ENCODE results near the gene SPECC1. TPM values are rescaled to one million over a fixed set of nuclear protein-coding genes. Genes with fewer than 3 reads are reported as not detected.
A peak's percentile ranks its signal among the peaks of the same experiment; 100 is the strongest.

Gene SPECC1
- total RNA-seq, 1 donor from 2014 or later: 82.8 TPM

GRCh38 chr17:20270369-20270768, 261.2 kb downstream of the SPECC1 start:
- no peak for DNase-seq (ENCODE audit: low spot score)

GRCh38 chr17:20271011-20271610, 262.0 kb downstream of the SPECC1 start:
- no peak for DNase-seq (ENCODE audit: low spot score)

DNA sequence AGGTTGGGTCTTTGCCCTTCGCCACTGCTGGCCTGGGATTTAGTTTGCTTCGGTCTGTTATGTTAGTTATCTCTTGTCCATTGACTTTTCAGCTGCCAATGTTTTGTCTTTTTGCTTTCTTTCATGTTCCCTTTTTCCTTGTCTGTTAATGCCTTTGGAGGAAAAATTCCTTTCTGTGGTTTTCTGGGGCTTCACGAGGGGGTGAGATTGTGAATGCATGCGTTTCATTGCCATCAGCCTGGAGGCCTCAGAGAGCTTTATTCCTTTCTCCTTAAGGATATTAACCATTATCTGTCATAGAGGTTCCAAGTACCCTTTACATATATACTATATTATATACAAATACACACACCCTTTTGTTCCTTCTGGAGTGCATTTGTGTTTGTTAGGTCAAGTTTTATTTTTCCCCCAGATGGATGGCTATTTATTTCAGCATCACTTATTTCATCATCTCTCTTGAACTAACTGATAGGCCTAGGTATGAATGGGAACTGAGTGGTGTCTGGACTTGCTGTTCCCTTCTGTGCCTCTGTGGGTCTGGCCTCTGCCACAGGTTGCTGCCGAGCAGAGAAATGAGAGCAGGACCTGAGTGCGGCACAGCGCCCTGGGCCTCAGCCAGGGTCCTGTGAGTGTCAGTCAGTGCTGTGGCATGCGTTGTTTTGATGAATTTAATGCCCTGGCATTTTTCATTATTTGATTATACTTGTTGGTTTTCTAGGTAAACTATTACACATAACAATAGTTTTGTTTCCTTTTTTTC, 264.8 kb downstream of the SPECC1 start:
- DNase-seq (ENCODE audit: low spot score): peak; percentile 30

DNA sequence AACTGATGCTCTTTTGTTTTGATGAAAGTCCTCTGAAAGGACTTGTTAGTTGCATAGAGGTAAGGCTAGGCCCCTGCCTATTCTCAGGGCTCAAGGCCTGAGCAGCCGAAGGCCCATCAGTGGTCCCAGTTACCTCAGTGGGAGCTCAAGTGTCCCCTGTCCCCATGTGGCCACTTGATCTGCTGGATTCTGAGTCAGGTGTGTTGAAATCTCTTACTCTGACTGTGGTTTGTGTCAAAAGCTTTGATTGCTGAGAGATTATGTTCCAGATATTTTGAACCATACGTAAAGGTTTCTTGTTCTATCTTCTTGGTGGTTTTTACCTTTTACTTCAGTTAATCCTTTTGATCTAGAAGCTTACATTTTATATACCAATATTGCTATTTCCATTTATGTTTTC, 266.5 kb downstream of the SPECC1 start:
- no peak for DNase-seq (ENCODE audit: low spot score)

- peak; percentile 74 for DNase-seq (ENCODE audit: low spot score)
These were observed 267.3 kb downstream of the SPECC1 start for GRCh38 chr17:20276421-20276820.

DNA sequence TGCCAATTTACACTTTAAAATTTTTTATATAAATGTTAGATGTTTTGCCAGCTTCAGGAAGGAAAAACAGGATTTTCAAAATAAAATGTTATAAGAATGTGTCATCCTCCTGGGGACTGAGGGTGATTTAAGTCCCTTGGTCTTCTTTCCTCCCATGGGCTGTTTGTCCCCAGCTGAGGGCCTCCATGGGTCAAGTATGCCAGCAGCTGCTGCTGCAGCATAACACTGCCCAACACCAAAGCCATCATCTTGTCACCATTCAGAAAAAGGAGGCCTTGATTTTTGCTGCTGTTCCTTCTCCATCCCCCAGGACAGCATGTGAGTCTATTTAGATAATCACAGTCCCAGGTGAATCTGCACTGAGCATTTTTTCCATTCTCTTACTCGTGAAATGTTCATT, 269.6 kb downstream of the SPECC1 start:
- no peak for DNase-seq (ENCODE audit: low spot score)

- no peak for DNase-seq (ENCODE audit: low spot score)
These were observed 270.5 kb downstream of the SPECC1 start for GRCh38 chr17:20279631-20280030.

DNA sequence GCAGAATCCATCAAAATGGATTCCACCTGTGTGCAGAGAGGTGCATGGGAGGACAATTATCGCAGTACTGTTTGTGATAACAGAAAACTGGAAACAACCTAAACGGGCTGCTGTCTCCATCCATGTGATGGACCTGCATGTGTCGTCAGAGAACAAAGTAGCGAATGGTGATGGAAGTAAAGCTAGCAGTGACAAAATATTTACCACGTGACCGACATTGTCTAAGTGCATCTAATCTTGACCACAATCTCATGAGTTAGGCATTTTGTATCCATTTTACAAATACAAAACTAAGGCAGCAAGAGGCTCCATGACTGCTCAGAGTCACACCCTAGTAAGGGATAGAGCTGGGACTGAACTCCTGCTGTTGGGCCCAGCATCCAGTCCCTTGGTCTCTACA, 270.9 kb downstream of the SPECC1 start:
- DNase-seq (ENCODE audit: low spot score): no peak

- no peak for DNase-seq (ENCODE audit: low spot score)
These were observed 271.7 kb downstream of the SPECC1 start for GRCh38 chr17:20280851-20281250.

DNA sequence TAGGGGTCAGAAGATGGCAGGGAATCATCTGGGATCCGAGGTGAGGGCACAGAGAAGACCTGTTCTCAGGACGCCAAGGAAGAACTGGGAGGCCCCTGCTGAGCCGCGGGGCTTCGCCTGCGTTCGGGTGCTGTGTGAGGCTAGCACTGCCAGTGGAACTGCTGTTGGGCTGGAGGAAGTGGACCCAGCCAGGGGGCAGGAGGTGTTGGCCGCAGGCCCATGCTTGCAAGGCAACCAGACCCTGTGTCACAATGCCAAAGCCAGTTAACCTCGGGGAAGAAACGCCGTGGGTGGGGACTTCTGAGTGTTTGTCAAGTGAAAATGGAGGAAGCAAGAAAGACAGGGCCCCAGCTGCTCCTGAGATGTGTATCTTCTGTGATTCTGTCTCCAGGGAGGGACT, 272.7 kb downstream of the SPECC1 start:
- peak; percentile 16 for DNase-seq (ENCODE audit: low spot score)

- no peak for DNase-seq (ENCODE audit: low spot score)
These were observed 273.6 kb downstream of the SPECC1 start for GRCh38 chr17:20282526-20283308.

- DNase-seq (ENCODE audit: low spot score): peak; percentile 80
These were observed 274.9 kb downstream of the SPECC1 start for GRCh38 chr17:20284022-20284421.

DNA sequence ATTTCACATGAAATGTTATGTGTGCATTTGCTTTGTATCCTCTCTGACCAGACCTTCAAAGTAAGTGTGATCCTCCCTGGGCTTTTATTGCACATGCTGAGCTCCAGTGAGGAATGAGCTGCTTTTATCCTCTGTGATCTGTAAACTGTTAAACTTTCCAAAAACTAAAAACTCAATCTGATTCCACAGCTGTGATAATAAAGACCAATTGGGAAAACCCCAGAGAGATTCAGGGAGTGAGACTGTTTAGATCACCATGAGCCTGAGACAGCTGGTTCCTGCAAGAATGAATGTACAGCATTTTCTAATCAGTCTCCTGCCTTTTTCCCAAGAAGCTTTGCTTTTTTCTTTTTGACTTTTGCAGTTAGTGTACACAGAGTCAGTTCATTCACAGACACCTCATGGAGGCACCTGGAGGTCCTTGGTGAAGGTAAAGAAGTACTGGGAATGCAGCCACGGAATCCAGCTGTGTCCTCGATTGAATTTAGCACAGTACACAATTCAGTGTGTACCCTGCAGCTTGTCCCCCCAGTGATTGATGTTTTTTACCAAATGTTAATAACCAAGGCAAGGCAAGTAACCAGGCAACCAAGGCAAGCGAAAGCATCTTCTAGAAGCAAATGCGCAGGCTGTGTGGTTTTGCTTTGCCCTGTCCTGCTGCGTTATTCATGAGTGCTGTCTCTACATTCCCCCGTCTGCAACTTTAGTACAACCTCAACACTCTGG, 275.6 kb downstream of the SPECC1 start:
- peak; percentile 93 for DNase-seq (ENCODE audit: low spot score)

DNA sequence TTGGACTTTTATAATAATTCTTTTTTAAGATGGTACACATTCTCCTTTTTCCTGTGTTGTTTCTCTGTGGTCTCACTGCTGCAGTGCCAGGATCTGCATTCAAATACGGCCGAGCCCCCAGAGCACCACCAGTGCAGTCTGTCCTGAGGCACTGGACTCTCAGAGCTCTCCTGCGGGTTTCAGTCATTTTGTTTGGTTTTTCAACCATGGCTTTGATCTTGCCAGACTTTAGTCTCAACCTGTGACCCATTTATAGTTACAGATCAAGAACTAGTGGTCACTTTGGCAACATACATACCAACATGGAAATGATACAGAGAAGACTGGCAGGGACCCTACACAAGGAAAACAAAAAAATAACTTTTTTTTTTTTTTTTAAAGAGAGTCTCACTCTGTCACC, 280.8 kb downstream of the SPECC1 start:
- DNase-seq (ENCODE audit: low spot score): no peak

DNA sequence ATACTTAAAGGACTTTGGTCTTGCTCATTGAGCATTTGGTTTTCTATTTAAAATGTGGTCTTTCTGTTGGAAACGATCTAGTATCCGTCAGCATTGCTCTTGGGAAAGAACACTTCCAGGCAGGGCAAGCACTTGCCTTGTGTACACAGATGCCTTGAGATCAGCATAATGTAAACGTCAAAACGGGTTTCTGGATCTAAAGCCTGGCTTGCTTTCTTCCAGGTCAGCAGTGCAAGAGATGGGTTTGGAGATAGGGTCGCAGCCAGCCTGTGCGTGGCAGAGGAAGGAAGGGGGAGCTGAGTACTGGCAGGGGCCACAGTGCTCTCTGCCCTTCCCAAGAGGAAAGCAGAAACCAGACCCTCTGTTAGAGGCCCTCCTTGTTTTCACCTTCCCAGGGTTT, 282.7 kb downstream of the SPECC1 start:
- peak; percentile 9 for DNase-seq (ENCODE audit: low spot score)

DNA sequence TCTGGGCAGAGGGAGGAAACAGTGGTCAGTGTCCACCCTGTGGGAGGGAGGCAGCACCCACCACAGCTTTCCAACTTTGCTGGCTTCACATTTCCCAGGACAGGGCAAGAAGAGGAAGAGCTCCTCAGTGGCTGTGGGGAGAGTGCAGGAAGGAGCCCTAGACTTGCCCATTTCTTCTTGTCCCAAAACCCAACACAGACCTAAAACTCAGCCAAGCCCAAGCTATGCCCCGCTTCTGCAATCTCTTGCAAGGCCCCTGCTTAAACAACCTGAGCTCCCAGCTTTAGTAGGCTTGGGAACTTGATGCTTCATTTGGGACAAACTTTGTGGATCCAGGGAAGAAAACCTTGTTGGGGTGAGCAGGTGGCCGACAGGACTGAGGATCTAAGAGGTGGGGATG, 284.3 kb downstream of the SPECC1 start:
- DNase-seq (ENCODE audit: low spot score): no peak

DNA sequence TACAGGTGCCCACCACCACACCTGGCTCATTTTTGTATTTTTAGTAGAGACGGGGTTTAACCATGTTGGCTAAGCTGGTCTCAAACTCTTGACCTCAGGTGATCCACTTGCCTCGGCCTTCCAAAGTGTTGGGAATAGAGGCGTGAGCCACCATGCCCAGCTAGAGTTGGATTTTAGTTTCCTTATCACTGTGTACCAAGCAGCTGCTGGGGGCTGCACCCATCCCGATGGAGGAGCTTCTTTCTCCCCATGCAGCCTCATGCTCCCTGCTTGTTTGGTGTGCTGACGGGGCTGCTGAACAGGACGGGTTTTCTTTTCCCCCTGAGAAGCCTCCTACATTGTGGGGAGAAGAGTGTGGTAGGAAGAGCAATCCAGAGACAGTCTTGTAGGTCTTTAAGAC, 285.0 kb downstream of the SPECC1 start:
- no peak for DNase-seq (ENCODE audit: low spot score)

- DNase-seq (ENCODE audit: low spot score): no peak
These were observed 289.9 kb downstream of the SPECC1 start for GRCh38 chr17:20299013-20299412.

- peak; percentile 96 for DNase-seq (ENCODE audit: low spot score)
These were observed 291.3 kb downstream of the SPECC1 start for GRCh38 chr17:20300436-20300934.

- DNase-seq (ENCODE audit: low spot score): peak; percentile 72
These were observed 293.2 kb downstream of the SPECC1 start for GRCh38 chr17:20302246-20302917.

DNA sequence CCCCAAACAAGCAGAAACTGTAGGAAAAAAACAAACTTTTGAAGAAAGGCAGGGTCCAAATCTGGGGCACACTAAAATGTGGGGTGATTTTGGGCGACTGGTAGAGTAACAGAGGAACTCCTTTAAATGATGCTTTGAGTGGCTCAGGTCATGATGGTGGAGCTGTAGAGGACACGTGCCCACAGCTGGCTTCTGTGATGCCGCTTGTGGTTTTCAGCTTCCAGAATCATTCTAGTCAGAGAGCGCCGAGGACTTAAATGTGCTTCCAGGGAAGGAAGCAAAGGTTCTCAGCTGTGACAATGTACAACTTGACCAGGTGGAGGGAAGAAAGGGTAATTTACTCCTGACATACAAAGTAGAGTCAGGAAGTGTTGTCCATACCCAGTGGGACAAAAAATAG, 295.8 kb downstream of the SPECC1 start:
- DNase-seq (ENCODE audit: low spot score): no peak
